HG03095 (cell line): Measurements from ENCODE around the gene ERV3-1.
"Not testable (repeated sequence)": the region's sequence is repeated elsewhere in the genome, so short reads cannot be mapped to it uniquely, and the experiment has no call there.

Experiments used
- ATAC-seq: cut with Tn5 transposase; IDR thresholded peaks from one replicate; pipeline ENCODE4 v1.9.1; 2021; ENCODE audit warnings: moderate library complexity; ENCODE audit not compliant: unreplicated experiment

ERV3-1 gene

DNA sequence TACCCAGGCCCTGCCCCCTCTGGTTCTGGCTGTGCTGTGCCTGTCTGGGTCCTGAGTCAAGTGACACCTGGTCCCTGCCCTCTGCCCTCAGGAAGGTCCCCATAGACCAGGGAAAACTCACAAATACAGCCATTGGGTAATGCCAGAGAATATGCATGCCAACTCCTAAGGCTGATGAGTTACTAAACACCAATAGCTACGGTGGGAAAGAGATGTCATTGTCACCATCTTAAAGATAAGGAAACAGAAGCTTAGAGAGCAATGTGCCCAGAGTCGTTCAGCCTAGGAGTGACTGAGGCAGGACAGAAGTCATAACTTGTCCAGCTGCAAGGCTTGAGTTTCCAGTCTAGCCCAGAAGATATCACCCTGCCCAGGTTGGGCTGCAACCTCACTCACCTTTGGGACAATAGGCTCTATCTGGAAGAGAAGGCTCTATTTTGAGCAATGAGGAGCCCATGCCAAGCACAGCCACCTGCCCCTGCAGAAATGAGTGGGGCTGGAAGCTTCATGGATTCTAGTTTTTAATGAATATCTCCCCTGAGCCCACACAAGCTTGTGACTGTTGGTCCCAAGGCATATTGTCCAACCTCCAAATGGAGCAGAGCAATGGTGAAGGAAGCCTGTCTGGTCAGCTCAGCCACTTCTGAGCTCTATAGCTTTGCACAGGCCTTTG lies 60.8 kb downstream of the ERV3-1 start:
- no peak for ATAC-seq

DNA sequence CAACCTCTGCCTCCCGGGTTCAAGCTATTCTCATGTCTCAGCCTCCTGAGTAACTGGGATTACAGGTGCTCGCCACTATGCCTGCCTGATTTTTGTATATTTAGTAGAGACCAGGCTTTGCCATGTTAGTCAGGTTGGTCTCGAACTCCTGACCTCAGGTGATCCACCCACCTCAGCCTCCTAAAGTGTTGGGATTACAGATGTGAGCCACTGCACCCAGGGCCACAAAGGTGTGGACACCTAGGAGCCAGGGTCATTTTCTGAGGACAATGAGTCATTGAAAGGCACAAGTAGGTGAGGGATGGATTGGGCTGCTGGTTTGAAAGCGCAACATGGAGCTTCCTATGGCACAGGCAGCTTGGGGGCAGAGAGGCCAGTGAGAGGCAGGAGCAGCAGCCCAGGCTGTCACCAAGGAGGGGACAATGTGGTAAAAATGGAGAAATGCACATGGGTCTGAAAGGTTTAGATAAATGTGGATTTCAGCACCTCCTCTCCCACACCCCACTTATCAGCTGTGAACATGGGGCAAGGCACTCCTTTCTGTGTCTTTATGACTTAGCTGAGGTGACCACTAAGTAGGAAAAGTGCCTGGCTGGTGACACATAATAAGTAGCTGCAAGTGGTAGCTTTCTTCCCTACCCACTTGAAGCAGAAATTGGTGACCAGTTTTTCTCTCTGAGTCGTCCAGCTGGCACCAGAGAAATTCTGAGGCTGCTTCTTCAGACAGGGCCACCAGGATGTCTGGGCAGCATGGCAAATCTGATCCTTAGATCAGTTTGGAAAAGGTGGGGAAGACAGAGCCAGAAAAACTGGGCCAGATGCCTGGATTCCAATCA lies 61.6 kb downstream of the ERV3-1 start:
- not testable (repeated sequence) for ATAC-seq
